ENCODE measurements around the gene PPP1CB.

The PPP1CB gene

GRCh38 chr2:28824207-28824606 lies 72.6 kb downstream of the PPP1CB start (continued):
- TF ChIP-seq PBX3 (CRISPR knock-in tag; IDR thresholded peaks at IDR 0.05) (no peak), BCL6B (tag by site-specific recombination; IDR thresholded peaks at IDR 0.05) (no peak), HOXD13 (CRISPR knock-in tag; IDR thresholded peaks at IDR 0.05; ENCODE audit: borderline replicate concordance) (no peak), IKZF3 (tag by site-specific recombination; IDR thresholded peaks at IDR 0.05) (no peak), TSHZ1 (tag by site-specific recombination; IDR thresholded peaks at IDR 0.05; ENCODE audit: borderline replicate concordance) (no peak), ZFP41 (tag by site-specific recombination; IDR thresholded peaks at IDR 0.05; ENCODE audit: borderline replicate concordance) (no peak), ZNF324 (tag by site-specific recombination; IDR thresholded peaks at IDR 0.05) (no peak), ZNF221 (tag by site-specific recombination; IDR thresholded peaks at IDR 0.05; ENCODE audit: borderline replicate concordance) (no peak), OSR2 (tag by site-specific recombination; IDR thresholded peaks at IDR 0.05) (no peak), ZNF398 (tag by site-specific recombination; IDR thresholded peaks at IDR 0.05) (no peak)

- Histone ChIP-seq H3K4me1 (ENCODE audit: control insufficient read depth, insufficient read depth, low read length) (no peaks in the 10 kb centered on the region), H3K36me3 (ENCODE audit: control insufficient read depth in 2 of 2, insufficient read depth in 1 of 2, low read length in 2 of 2) (no peaks in the 10 kb centered on the region), H3K9me3 (ENCODE audit: control insufficient read depth, insufficient read depth, low read depth, low read length) (no peaks in the 10 kb centered on the region), H3K27ac (ENCODE audit: extremely low read depth, low read depth, low read length) (no peak overlapping the region), H3K4me3 (ENCODE audit: low read depth, low read length) (no peak overlapping the region)
- POLR2A ChIA-PET = no interaction called here
- TF ChIP-seq ZNF174 (tag by site-specific recombination; IDR thresholded peaks at IDR 0.05) (no peak), ZSCAN16 (tag by site-specific recombination; IDR thresholded peaks at IDR 0.05) (no peak), ZNF112 (tag by site-specific recombination; IDR thresholded peaks at IDR 0.05) (no peak), SALL2 (tag by site-specific recombination; IDR thresholded peaks at IDR 0.05; ENCODE audit: borderline replicate concordance) (no peak), ZFP37 (tag by site-specific recombination; IDR thresholded peaks at IDR 0.05) (no peak), ZNF221 (tag by site-specific recombination; IDR thresholded peaks at IDR 0.05; ENCODE audit: borderline replicate concordance) (no peak)
- CTCF ChIA-PET = no interaction called here
Measured at GRCh38 chr2:28824870-28825269, 73.2 kb downstream of the PPP1CB start.

- Histone ChIP-seq H3K9me3 (ENCODE audit: control insufficient read depth, insufficient read depth, low read depth, low read length) (no peaks in the 10 kb centered on the region), H3K4me1 (ENCODE audit: control insufficient read depth, insufficient read depth, low read length) (no peaks in the 10 kb centered on the region), H3K36me3 (ENCODE audit: control insufficient read depth in 2 of 2, insufficient read depth in 1 of 2, low read length in 2 of 2) (no peaks in the 10 kb centered on the region), H3K4me3 (ENCODE audit: low read depth, low read length) (no peak overlapping the region), H3K27ac (ENCODE audit: extremely low read depth, low read depth, low read length) (no peak overlapping the region)
- TF ChIP-seq ZNF488 (tag by site-specific recombination; IDR thresholded peaks at IDR 0.05) (no peak), ZNF223 (tag by site-specific recombination; IDR thresholded peaks at IDR 0.05) (no peak)
- CTCF ChIA-PET = no interaction called here
- POLR2A ChIA-PET = no interaction called here
Measured at GRCh38 chr2:28828382-28828781, 76.8 kb downstream of the PPP1CB start.

All from HEK293 (cell line).